A549 (cell line): ENCODE results near the gene CLCNKB.

Experiments used
- HOXA7 ChIP-seq: fragments of 250-450 bp; sonication (Bioruptor Pico); IDR thresholded peaks from 2 replicates; pipeline ENCODE4 v1.5.0; 2020; ENCODE audit warnings: mild to moderate bottlenecking, moderate library complexity
- RCOR1 ChIP-seq: fragments of 150-350 bp; IDR thresholded peaks from 2 replicates; pipeline ENCODE4 v1.6.1; 2014; ENCODE audit warnings: antibody characterized with exemption, low read length, low read depth
- TF ChIP-seq, protein P1 (sequence below): fragments of >200 bp; sonication (Bioruptor Twin); formaldehyde crosslinking; IDR thresholded peaks from 3 replicates; pipeline ENCODE4 v1.5.1; 2016

- TF ChIP-seq HOXA7 (CRISPR knock-in tag) (no peak), RCOR1 (no peak)
- TF ChIP-seq, protein P1, sequence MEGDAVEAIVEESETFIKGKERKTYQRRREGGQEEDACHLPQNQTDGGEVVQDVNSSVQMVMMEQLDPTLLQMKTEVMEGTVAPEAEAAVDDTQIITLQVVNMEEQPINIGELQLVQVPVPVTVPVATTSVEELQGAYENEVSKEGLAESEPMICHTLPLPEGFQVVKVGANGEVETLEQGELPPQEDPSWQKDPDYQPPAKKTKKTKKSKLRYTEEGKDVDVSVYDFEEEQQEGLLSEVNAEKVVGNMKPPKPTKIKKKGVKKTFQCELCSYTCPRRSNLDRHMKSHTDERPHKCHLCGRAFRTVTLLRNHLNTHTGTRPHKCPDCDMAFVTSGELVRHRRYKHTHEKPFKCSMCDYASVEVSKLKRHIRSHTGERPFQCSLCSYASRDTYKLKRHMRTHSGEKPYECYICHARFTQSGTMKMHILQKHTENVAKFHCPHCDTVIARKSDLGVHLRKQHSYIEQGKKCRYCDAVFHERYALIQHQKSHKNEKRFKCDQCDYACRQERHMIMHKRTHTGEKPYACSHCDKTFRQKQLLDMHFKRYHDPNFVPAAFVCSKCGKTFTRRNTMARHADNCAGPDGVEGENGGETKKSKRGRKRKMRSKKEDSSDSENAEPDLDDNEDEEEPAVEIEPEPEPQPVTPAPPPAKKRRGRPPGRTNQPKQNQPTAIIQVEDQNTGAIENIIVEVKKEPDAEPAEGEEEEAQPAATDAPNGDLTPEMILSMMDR, result no peak
These were observed 11.3 kb downstream of the CLCNKB start for GRCh38 chr1:16054598-16055540.
